Prostate gland (tissue), 2 donors: Measurements from ENCODE around the gene SMG1. TPM values are rescaled to one million over a fixed set of nuclear protein-coding genes. Genes with fewer than 3 reads are reported as not detected.
"Not testable (repeated sequence)": the region's sequence is repeated elsewhere in the genome, so short reads cannot be mapped to it uniquely, and the experiment has no call there.

Experiments used
- DNase-seq: peaks from one replicate; pipeline ENCODE4 v3.0.0-alpha.2; 2019; ENCODE audit warnings: low spot score
- H3K27ac ChIP-seq, 2 donors: fragments of 200-600 bp; sonication (generic); 2 replicates each; pipeline ENCODE4 v1.5.1; 2017 to 2019
- H3K27me3 ChIP-seq: fragments of 200-600 bp; sonication (generic); replicated peaks from 2 replicates; pipeline ENCODE4 v1.5.1; 2019; ENCODE audit not compliant: insufficient read depth
- H3K36me3 ChIP-seq, 2 donors: fragments of 200-600 bp; sonication (generic); 1 replicate in 1 of 2; 2 replicates in 1 of 2; pipeline versions ENCODE4 v1.5.1 to v1.8.1; 2017 to 2019
- H3K4me1 ChIP-seq: fragments of 200-600 bp; sonication (generic); replicated peaks from 2 replicates; pipeline ENCODE4 v1.5.1; 2019
- H3K4me3 ChIP-seq, 2 donors: fragments of 200-600 bp; sonication (generic); 2 replicates each; pipeline ENCODE4 v1.5.1; 2017 to 2019
- H3K9me3 ChIP-seq: fragments of 200-600 bp; sonication (generic); 2 replicates; pipeline ENCODE4 v1.5.1; 2017
- WGBS: methylation state at CpG from one replicate; pipeline ENCODE4 v1.1.5; 2018; 5-methylcytosine and 5-hydroxymethylcytosine counted together
- intact Hi-C: fragments of 100-400 bp; cut with DNase I; formaldehyde crosslinking; loops from one replicate; pipeline ENCODE4 v1.14.2; 2022
- total RNA-seq, 2 donors: library from RNA; depleted of rRNA; stranded (reverse); fragments of >200 nt; gene quantifications; one replicate each; pipeline ENCODE4 v1.1.0, GENCODE V29; 2016
- TF ChIP-seq, protein P1 (sequence below), 4 experiments: fragments of 200-600 bp in 2 of 4; fragments of 450-650 bp in 2 of 4; sonication (generic) in 2 of 4; IDR thresholded peaks; 1 replicate in 3 of 4; 2 replicates in 1 of 4; pipeline ENCODE4 v1.5.1; 2016 to 2019; ENCODE audit warnings: antibody characterized with exemption in 4 of 4, mild to moderate bottlenecking in 2 of 4, moderate library complexity in 2 of 4

Gene SMG1
- total RNA-seq, 2 donors from 2014 or later: 67.0 to 95.7 TPM

DNA sequence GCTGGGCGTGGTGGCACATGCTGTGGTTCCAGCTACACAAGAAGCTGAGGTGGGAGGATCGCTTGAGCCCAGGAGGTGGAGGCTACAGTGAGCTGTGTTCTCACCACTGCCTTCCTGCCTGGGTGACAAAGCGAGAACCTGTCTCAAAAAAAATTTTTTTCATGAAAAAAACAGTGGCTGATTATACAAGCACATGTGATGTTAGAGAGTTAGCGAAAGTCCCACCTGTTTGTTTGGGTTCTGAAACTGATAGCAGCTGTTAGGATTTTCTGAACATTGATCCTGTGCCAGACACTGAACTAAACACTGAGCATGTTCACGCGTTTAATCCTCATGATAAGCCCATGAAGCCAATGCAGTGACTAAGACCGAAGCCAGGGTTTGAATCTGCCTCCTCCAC is 159.0 kb downstream of the SMG1 start:
- H3K4me3 ChIP-seq, intact Hi-C loops, H3K27me3 ChIP-seq, H3K9me3 ChIP-seq, H3K27ac ChIP-seq, DNase-seq, H3K36me3 ChIP-seq, H3K4me1 ChIP-seq: not testable (repeated sequence)
- WGBS: 81% methylated on average over 6 of the region's 7 CpGs

DNA sequence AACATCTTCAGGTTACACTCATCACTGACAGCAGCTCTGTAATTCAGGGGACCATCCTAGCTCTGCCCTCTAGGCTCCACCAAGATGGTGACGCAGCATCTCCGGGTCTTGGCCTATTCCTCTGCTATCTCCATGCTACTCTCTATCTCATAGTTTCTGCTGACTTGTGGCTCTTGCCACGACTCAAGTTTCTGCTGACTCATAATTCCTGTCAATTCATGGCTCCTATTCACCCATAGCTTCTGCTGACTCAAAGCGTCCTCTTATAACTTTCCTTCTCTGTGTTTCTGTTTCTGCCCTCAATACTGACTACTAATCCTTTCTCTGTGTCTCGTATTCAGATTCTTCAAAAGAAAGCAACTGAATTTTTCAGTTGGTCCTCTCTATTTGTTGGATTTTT is 163.5 kb downstream of the SMG1 start:
- DNase-seq, intact Hi-C loops, H3K27me3 ChIP-seq, H3K4me1 ChIP-seq, H3K36me3 ChIP-seq, H3K27ac ChIP-seq, H3K9me3 ChIP-seq, H3K4me3 ChIP-seq: not testable (repeated sequence)
- WGBS: 48% methylated on average over 3 of the region's 5 CpGs

GRCh38 chr16:18759598-18760520 is 166.3 kb downstream of the SMG1 start:
- H3K36me3 ChIP-seq, H3K27ac ChIP-seq, H3K4me1 ChIP-seq, H3K27me3 ChIP-seq, H3K9me3 ChIP-seq, H3K4me3 ChIP-seq, intact Hi-C loops: not testable (repeated sequence)
- 19% methylated on average over 21 of the region's 21 CpGs for WGBS
- DNase-seq: peak; percentile 25
- TF ChIP-seq, protein P1, sequence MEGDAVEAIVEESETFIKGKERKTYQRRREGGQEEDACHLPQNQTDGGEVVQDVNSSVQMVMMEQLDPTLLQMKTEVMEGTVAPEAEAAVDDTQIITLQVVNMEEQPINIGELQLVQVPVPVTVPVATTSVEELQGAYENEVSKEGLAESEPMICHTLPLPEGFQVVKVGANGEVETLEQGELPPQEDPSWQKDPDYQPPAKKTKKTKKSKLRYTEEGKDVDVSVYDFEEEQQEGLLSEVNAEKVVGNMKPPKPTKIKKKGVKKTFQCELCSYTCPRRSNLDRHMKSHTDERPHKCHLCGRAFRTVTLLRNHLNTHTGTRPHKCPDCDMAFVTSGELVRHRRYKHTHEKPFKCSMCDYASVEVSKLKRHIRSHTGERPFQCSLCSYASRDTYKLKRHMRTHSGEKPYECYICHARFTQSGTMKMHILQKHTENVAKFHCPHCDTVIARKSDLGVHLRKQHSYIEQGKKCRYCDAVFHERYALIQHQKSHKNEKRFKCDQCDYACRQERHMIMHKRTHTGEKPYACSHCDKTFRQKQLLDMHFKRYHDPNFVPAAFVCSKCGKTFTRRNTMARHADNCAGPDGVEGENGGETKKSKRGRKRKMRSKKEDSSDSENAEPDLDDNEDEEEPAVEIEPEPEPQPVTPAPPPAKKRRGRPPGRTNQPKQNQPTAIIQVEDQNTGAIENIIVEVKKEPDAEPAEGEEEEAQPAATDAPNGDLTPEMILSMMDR (IDR thresholded peaks at IDR 0.05): peak in 3 of 4 experiments; percentile 44 to 57 (median 55)

- H3K9me3 ChIP-seq, H3K27me3 ChIP-seq, H3K27ac ChIP-seq, DNase-seq, H3K4me1 ChIP-seq, H3K4me3 ChIP-seq, intact Hi-C loops, H3K36me3 ChIP-seq: not testable (repeated sequence)
- WGBS: 62% methylated on average over 4 of the region's 10 CpGs
Measured at GRCh38 chr16:18757960-18758660, 168.1 kb downstream of the SMG1 start.

- H3K27ac ChIP-seq, DNase-seq, H3K4me3 ChIP-seq, intact Hi-C loops, H3K4me1 ChIP-seq, H3K36me3 ChIP-seq, H3K27me3 ChIP-seq, H3K9me3 ChIP-seq: not testable (repeated sequence)
- WGBS: 61% methylated on average over 9 of the region's 9 CpGs
Measured at GRCh38 chr16:18756639-18757038, 169.6 kb downstream of the SMG1 start.

Other genes starting within 250 kb of the SMG1 start
- 1,000 to 10,000 TPM in 1 of 2 donors, 100 to 1,000 TPM in 1; 836 to 2,411 TPM for gene RPS15A, start 136.1 kb downstream of the SMG1 start, total RNA-seq
- 100 to 1,000 TPM; 226 to 298 TPM for gene ARL6IP1, start 124.9 kb downstream of the SMG1 start, total RNA-seq
- gene TMC7, start 57.5 kb upstream of the SMG1 start, total RNA-seq: 1 to 10 TPM; 1.6 to 2.9 TPM
- 10 to 100 TPM; 31.1 to 32.4 TPM for gene COQ7, start 141.2 kb upstream of the SMG1 start, total RNA-seq
- gene ITPRIPL2, start 187.6 kb upstream of the SMG1 start, total RNA-seq: 10 to 100 TPM; 56.6 to 66.4 TPM
- gene SYT17, start 241.8 kb upstream of the SMG1 start, total RNA-seq: 10 to 100 TPM; 24.3 to 32.4 TPM